Activated gamma-delta T cell (primary cell): Measurements from ENCODE around the gene IFNA13.
"Not testable (repeated sequence)": the region's sequence is repeated elsewhere in the genome, so short reads cannot be mapped to it uniquely, and the experiment has no call there.

Source experiments
- DNase-seq: peaks from one replicate; lab custom pipeline; 2025; lab: John Stamatoyannopoulos, UW
- total RNA-seq, 2 donors: gene quantifications; one replicate each; lab custom pipeline; 2026; lab: John Stamatoyannopoulos, UW

IFNA13 gene
- total RNA-seq, result 0 reads per million in 2 donors

DNA sequence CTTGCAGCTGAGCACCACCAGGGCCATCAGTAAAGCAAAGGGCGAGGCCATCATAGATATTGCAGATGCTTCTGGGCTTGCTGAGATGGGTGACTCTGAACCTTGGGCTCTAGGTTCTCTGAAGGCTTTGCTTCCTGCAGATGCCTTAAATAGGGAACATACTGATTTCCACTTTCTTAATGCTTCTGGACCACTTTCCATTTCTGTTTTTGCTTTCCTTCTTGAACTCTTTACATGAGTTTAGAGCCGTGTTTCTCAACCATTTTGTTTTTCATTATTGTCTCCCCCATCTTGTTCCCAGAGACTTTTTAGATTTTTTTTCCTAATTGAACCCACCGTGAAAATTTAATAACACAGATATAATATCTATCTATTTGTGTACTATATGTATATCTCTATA is at the start of gene IFNA13:
TSS of gene IFNA13 (minus strand) at position 101 of the 400 bp plus-strand sequence. CDS start at position 54, 47 bp downstream.
- no peak for DNase-seq

DNA sequence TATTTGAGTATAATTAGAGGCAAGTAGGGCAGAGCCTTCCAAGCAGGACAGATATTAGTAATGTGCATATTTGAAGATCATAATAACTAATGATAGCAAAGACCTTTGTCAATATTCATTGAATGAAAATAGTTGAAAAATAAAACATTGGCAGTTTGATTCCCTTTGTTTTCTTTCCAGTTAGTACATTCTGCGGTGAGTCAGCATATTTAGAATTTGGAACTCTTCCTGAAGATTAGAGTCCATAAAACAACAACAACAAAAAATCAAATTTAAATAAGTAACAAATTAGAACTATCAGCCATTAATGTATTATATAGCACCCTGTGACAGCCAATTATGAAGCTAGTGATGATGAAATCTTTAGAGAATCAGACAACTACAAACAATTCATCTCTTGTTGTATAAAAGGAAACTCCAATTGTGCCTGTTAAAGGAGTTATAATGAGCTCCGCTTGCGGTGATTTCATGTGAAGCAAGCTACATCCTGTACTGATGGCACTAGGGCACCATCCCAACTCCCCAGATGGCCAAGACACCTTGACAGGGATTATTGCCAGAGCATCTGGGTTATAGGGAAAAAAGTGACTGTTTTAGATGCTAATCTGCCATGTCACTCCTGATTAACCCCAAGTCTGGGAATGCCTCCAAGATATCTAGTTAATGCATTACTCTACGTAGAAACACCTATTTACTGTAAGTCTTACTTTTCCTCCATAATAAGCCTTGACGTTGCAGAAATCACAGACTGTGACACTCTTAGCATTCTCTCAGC is 47.8 kb upstream of the IFNA13 start:
- DNase-seq, result no peak

DNA sequence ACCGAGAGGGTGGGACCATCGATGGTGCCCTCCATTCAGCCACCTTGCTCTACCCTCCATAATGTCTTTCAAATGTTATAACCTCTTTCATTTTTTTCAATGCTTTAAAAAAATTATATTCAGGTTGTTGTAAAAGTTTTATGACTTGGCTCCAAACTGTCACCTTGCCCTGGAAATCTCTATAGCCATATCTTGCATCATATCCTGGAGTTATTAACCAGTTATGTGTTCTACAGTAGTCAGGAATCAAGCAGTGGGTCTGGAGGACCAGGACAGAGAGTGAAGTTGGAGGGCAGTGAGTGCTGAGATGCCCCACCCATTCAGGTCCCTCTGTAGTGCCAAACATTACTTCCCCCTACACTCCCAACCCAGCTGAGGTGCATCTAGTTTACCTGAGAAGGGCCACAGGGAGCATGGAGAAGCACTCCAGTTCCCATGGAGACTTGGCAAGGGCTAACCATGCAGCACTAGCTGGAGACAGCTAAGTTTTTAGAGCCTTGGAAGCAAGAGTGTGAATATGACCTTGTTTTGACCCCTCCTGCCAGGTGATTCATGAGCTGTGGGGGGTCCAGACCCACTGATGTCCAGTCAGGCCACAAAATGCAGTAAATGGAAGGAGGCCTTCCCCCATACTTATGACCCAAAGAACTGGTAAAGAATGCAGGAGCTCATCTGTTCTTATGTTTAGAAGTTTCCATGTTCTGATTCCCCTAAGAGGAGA is 46.5 kb upstream of the IFNA13 start:
- no peak for DNase-seq

DNA sequence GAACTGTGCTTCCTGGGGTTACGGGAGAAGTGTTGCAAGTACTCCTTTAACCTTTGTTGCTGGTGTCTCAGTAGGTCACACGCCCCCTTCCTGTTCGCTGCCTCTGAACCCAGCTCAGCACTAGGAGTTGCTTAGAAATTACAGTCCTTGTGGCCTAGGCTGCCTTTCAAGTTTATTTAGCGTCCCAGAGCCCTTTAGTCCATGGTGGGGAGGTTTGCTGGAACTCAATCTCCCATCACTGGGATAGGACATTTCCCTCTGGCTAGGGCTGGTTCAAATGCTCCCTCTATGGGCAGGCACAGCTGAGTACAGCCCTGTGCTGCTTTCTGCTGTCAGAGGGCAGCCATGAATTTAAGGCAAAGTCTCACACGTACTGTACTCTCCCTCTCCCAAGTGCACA is 45.8 kb upstream of the IFNA13 start:
- no peak for DNase-seq

DNA sequence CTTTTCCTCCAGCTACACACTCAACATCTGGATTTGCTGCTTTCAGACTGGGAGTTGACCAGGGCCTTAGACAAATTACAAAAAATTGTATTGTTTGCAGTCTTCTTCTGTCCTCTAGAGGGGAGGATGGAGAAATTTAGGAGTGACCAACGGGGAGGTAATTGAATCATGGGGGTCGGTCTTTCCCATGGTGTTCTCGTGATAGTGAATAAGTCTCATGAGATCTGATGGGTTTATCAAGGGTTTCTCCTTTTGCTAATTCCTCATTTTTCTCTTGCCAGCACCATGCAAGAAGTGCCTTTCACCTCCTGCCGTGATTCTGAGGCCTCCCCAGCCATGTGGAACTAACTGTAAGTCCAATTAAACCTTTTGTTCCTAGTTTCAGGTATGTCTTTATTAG is 45.3 kb upstream of the IFNA13 start:
- no peak for DNase-seq

DNA sequence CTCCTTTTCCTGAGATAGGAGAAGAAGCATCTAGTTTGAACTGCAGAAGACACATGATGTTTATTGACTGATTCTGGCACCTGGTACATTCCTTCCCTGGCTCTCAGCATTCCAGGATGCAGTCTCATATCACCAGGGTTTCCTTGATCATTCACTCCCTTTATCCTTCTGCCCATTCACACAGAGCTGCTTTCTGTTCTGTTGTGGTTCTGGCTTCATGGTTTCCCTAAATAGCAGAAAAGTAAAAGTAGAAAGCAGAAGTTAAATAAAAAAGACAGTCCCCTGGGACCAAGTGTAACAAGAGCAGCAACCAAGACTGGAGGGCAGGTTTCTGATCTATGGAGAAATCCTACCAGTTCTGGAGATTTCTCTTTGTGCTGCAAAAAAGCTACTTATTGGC is 44.2 kb upstream of the IFNA13 start:
- no peak for DNase-seq

DNA sequence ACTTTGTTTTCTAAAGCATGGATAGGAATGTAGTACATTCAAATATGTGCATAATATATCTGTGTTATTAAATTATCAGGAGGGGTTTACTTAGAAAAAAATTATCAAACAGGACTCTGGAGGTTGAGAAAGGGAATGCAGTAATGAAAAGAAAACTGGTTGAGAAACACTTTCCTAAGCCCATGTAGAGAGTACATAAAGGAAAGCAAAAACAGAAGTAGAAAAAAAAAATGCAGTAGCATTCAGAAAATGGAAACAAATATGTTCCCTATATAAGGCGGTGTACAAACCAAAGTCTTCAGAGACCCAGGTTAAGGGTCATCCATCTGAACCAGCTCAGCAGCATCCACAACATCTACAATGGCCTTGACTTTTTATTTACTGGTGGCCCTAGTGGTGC is 41.0 kb upstream of the IFNA13 start, which contains the start of gene IFNA8:
TSS of gene IFNA8 (plus strand) at position 301 of the 400 bp plus-strand sequence. CDS start at position 361, 60 bp downstream.
- DNase-seq, result no peak

DNA sequence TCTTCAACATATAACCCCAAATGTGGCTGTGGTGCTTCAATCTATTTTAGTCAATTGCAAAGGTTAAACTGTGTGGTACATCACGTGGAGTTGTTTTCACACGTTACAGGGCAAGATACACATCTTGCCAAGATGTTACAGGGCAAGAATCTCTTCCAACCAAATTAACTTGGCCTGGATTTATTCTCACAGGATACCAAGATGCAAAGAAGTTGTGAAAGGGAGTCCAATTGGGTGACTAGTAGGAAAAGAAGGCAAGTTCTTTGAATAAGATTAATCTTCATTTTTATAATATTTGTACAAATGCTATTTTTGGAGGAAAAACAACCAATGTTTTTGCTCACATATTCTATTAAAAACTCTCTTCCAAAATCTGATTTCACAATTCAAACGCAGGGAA is 36.3 kb upstream of the IFNA13 start:
- no peak for DNase-seq

DNA sequence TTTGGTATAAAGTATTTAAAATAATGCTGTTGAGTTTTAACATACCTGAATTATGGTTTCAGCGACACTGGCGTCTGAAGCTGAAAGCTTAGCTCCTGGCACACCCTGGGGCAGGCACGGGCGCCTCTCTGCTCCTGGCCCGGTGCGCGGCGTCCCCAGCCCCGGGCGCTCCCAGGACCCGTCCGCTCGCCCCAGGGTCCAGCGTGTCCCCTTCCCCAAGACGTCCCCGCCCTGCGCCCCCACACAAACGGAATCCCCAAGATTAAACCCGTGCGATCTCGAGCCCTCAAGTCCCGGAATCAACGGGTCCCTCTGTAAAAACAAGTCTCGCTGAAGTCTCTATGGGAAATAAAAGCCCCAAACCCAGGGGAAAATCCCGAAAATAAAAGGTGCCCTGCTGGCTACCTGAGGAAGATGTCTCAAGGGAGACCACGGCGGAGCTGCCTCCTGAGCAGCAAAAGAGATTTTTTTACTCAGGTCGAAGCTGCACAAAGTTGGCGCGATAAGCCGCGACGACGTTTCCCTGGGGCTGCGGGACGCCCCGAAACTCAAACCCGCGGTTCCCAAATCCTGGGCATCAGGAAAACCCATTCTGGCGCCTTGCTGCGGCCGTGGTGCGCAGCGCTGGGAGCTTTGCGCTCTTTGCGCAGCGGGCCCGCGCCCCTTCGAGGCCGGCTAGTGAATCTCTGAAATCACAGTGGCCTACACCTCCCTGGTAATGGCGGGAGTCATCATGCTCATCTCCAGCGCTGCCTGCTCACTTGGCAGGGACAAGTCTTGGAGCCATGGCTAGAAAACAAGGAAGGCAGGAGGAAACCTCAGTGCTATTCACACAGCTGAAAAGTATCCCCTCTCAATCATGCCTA is 34.8 kb upstream of the IFNA13 start:
- DNase-seq, result no peak

DNA sequence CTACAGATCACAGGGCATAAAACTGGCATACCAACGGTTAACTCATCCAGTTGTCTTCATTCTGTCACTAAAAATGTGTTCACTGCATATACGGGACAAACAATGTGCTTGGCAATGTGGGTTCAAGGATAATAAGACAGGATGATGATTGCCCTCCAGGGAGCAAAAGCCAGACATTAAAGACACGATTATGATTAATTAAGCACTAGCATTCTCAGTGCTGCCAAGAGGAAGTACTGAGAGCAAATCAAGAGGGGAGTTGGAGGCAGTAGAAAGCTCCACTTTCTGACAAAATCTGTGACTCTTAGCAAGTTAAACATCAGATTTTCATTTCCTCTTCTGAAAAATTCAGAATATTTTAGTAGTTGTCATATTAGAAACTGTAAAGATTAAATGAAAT is 32.1 kb upstream of the IFNA13 start:
- DNase-seq, result no peak

DNA sequence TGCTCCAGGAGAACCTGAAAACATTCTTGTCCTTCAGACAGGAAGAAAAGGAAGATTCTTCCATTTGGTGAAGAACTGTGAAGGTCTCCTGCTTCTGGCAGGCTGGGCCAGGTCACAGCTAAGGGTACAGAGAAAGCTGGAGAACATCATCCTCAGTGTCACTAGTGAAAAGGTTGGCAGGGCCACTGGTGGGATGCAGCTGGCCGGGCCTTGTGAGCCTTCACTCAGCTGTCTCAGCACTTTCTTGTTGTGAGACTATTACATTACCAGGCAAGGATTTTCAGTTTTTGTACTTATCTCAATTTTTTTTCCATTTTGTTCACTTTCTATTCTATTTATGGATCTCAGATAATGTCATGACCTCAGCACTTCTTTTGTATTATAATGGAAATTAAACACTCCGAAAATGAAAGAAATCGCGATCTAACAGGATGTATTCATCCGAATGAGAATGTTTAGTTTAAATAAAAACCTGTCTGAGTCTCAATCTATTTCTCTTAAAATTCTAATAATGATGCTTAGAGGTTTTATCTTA is 31.2 kb upstream of the IFNA13 start:
- no peak for DNase-seq

DNA sequence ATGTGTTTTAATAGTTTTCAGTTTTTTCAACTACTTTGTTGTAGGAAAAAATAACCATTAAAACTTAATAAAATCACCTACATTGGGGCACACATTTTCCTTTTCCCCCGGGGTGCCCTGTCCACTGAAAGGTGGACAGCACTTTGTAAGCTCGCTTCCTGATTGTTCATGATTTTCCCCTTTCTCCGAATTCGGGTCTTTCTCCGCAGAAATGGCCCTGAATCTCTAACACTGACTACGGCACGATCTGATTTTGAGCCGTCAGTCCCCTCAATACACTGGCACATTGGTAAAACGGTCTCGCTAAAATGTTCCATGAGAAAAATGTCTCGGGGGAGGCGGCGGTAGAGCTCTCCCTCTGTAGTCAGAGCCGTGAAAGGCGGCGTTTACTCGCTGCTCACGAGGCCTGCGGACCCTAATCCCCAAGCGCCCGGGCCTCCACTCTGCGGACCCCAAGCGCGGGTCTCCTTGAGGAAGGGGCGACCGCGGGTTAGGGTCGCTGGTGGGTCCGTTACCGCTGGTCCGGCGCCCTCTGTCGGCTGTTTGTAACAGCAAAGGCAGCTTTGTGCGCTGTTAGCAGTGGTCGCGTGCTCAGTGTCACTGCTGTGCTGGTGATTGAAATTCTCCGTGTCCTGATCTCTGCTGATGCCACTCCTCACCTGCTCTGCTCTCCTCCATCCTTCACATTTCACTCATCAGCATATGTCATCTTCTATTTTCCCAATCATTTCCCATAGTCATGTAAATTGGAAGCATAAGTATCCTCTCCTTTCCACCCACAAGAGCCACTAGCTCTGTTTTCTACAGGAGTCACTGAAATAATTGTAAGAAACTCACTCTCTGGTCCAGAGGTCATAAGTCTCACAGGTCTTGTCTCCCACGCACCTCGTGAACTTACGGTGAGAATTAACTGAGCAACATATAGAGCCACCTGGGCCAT is 28.2 kb upstream of the IFNA13 start:
- DNase-seq, result no peak

DNA sequence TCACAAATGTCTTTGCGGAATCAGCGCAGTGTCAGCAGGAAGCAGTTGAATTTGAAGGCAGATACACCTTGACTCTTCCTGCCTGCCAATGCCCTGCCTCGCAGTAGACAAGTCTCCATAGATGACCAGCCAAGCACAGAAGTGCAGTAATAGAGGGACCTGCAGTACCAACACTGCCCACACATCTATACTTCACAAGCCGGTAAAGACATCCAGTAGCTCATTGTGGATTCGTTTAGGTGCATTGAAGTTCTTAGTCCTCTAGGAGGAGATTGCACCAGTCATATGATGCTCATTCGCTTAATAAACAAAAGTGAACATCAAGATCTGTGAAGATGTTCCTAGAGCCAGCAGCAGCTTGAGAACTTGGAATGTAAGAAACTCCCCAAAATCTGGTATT is 24.4 kb upstream of the IFNA13 start:
- no peak for DNase-seq

DNA sequence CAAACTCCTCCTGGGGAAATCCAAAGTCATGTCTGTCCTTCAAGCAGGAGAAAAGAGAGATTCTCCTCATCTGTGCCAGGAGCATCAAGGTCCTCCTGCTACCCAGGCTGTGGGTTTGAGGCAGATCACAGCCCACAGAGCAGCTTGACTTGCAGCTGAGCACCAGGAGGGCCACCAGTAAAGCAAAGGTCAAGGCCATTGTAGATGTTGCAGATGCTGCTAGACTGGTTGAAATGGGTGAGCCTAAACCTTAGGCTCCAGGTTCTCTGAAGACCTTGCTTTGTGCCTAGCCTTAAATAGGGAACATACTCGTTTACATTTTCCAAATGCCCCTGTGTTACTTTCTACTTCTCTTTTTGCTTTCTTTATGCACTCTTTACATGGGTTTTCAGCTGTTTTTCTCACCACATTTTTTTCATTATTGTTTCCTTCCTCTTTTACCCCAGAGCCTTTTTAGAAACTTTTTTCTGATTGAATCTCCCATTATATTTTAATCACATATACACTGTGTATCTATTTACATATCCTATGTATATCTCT is 17.3 kb upstream of the IFNA13 start, which contains the start of gene IFNA2:
TSS of gene IFNA2 (minus strand) at position 268 of the 540 bp plus-strand sequence. CDS start at position 199, 69 bp downstream.
- DNase-seq, result no peak

DNA sequence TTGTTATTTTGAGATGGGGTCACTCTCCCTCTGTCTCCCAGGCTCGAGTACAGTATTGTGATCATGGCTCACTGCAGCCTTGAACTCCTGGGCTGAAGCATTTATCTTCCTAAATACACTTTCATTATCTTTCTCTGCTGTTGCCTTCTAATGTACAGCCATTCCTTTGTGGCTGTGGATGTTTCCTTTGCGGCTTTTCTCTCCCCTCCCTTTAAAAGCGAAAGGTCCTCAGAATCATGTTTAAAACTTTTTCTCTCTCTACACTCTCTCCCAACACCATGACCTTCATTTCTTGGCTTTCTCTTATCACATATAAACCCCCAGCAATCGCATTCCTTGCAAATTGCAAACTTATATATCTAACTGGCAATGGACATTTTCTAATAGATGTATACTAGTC is 15.8 kb upstream of the IFNA13 start:
- DNase-seq, result no peak

DNA sequence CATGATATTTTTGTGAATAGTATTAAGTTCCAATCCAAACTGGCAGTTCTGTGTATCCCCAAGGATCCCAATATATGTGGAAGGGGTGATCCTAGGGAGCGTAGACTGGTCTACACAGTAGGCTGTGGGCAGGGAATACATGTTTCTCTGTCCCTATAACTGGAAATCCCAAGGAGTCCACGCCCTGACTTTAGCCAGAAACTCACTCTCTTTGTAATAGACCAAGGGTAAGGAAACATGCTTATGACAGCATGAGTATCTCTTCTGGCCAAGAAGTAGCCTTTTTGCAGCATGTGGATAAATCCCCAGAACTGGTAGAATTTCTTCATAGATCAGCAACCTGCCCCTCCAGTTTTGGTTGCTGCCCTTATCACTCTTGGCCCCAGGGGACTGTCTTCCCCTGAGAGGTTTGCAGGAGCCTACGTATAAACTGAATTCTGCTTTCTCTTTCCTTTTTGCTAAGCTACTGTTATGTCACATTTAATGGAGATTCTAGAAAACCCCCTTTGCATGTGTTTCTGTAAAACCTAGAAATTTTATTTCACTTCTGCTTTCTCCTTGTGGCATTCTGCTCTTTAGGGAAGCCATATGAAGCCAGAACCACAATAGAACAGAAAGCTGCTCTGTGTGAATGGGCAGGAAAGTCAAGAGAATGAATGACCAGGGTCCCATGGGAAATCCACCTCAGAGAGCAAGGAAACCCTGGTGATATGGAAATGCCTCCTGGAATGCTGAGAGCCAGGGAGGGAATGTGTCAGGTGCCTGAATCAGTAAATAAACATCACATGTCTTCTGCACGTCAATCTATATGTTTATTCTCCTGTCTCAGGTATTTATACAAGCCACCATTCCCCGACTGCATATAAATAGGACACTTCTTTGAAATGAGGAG is 13.8 kb upstream of the IFNA13 start:
- no peak for DNase-seq

DNA sequence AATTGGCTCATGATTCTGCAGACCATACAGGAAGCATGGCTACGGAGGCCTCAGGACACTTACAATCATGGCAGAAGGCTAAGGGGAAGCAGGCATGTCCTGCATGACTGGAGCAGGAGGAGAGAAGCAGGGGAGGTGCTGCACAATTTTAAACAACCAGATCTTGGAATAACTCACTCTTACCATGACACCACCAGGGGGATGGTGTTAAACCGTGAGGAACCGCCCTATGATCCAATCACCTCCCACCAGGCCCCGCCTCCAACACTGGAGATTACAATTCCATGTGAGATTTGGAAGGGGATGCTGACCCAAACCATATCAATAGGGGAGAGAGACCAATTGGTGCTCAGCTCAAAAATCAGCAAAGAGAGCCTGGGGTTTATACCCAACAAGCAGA is 3.6 kb upstream of the IFNA13 start:
- DNase-seq, result not testable (repeated sequence)

DNA sequence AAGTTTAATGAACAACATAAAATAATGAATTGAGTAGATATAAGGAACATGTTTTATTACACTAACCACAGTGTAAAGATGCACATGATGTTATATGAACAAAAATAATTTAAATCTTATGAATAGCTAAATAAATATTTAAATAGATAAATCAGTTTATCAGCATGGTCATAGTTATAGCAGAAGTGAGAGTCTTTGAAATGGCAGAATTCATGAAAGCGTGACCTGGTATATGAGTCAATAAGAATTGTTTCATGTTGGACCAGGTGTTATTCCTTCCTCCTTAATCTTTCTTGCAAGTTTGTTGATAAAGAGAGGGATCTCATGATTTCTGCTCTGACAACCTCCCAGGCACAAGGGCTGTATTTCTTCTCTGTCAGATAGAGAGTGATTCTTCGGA is 688 bp downstream of the IFNA13 start:
- not testable (repeated sequence) for DNase-seq

DNA sequence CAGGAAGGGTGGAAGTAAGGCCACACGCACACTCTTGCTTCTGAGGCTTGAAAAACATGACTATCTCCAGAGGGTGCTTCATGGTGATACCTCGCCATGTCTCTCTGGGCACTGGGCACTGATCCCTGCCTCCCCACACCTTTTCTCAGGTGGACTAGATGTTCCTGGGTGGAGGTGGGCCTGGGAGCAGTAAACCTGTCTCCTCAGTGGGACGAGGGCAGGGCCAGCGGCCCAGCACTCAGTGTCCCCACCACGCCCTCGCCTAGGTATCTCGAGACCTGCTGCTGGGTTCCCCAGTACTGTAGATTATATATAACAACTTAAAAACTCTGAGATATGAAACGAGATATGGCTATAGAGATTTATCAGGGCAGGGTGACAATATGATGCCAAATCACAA is 5.6 kb downstream of the IFNA13 start:
- no peak for DNase-seq
